Bronchial epithelial cell (primary cell): ENCODE measurements around the gene ANKH. TPM values are rescaled to one million over a fixed set of nuclear protein-coding genes. Genes with fewer than 3 reads are reported as not detected.

Experiments used
- DNase-seq: peaks from one replicate; pipeline ENCODE4 v3.0.0-alpha.2; 2010; ENCODE audit warnings: low read depth
- FAIRE-seq: peaks from 2 replicates; lab custom pipeline; 2011; peaks lifted over from hg19 to GRCh38; lab: Jason Lieb, UNC
- H3K27me3 ChIP-seq: 2 replicates; pipeline ENCODE4 v1.5.1; 2011; ENCODE audit warnings: low read length; ENCODE audit not compliant: control insufficient read depth, insufficient read depth
- H3K36me3 ChIP-seq: 2 replicates; pipeline ENCODE4 v1.5.1; 2011; ENCODE audit warnings: low read length; ENCODE audit not compliant: control insufficient read depth, insufficient read depth
- H3K4me3 ChIP-seq: 2 replicates; pipeline ENCODE4 v1.5.1; 2011; ENCODE audit warnings: mild to moderate bottlenecking, low read depth, low read length, control low read depth
- CTCF ChIP-seq: IDR thresholded peaks from 2 replicates; pipeline ENCODE4 v1.5.1; 2011; ENCODE audit warnings: mild to moderate bottlenecking, moderate library complexity, low read length, control low read depth, inconsistent platforms; ENCODE audit not compliant: insufficient read depth, severe bottlenecking
- total RNA-seq: library from RNA; depleted of rRNA; stranded (reverse); fragments of >200 nt; gene quantifications from 2 replicates; pipeline ENCODE4 v1.2.1, GENCODE V29; 2014

ANKH gene
- total RNA-seq, 1 donor from 2014 or later, result 12.9 TPM

- H3K27me3 ChIP-seq, result no peaks in the 10 kb centered on the region
- FAIRE-seq (no peak), DNase-seq (no peak)
- H3K36me3 ChIP-seq, result no peaks in the 10 kb centered on the region
- no peak overlapping the region for H3K4me3 ChIP-seq
- TF ChIP-seq CTCF, result no peak
These were observed 100.4 kb downstream of the ANKH start for GRCh38 chr5:14771189-14771588.

GRCh38 chr5:14768508-14769365 lies 102.8 kb downstream of the ANKH start:
- no peaks in the 10 kb centered on the region for H3K36me3 ChIP-seq
- H3K4me3 ChIP-seq, result no peak overlapping the region
- no peak for TF ChIP-seq CTCF
- FAIRE-seq (no peak), DNase-seq (no peak)
- H3K27me3 ChIP-seq, result no peaks in the 10 kb centered on the region

GRCh38 chr5:14767735-14768507 lies 103.7 kb downstream of the ANKH start:
- no peak for FAIRE-seq
- Histone ChIP-seq H3K27me3 (no peaks in the 10 kb centered on the region), H3K36me3 (no peaks in the 10 kb centered on the region), H3K4me3 (no peak overlapping the region)
- DNase-seq, result peak; percentile 65
- no peak for TF ChIP-seq CTCF

GRCh38 chr5:14767053-14767452 lies 104.5 kb downstream of the ANKH start:
- no peak overlapping the region for H3K4me3 ChIP-seq
- no peak for FAIRE-seq
- no peak for TF ChIP-seq CTCF
- DNase-seq, result no peak
- H3K27me3 ChIP-seq, result no peaks in the 10 kb centered on the region
- H3K36me3 ChIP-seq, result no peaks in the 10 kb centered on the region

- FAIRE-seq (no peak), DNase-seq (no peak)
- Histone ChIP-seq H3K4me3 (no peak overlapping the region), H3K36me3 (no peaks in the 10 kb centered on the region), H3K27me3 (no peaks in the 10 kb centered on the region)
- TF ChIP-seq CTCF, result no peak
These were observed 105.0 kb downstream of the ANKH start for GRCh38 chr5:14766584-14766983.
